Measurements from ENCODE around the gene FKBP1A.

The FKBP1A gene

DNA sequence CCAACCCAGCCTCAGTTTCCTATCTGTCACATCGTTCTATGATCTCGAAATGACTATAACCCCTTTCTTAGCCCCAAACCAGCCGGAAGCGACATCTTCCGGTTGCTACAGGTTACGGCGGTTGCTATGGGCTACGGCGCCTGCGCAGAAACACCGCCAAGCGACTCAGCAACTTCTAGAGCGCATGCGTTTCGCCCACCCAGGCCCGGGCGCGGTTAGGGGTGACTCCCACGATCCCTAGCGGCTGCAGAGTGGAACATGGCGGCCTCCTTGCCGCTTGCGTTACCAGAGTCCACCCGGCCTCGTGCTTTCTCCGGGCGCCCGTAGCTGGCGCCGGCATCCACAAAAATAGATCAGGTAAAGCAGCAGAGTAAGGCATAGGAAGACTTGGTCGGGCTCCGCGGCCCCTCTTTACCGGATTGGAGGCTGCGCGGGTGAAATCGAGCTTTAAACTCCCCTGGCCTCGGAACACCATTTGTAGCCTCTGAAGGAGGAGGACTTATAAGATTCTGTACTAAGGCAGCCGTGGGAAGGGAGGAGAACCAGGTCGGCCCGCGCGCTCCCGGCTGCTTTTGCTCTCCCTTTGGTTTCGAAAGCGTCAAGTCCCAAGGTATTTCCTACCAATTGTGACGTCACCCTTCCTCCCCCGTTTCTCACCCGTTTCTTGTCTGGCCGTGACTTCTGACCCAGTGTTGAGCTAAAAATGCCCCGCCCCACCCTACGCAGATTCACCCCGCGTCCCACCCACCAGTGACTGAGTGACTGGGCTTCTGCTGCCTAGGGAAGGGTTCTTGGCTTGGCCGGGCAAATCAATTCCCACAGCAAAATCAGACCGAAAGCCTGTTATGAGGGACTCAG lies 67.5 kb downstream of the FKBP1A start:
- TF ChIP-seq, protein P1, sequence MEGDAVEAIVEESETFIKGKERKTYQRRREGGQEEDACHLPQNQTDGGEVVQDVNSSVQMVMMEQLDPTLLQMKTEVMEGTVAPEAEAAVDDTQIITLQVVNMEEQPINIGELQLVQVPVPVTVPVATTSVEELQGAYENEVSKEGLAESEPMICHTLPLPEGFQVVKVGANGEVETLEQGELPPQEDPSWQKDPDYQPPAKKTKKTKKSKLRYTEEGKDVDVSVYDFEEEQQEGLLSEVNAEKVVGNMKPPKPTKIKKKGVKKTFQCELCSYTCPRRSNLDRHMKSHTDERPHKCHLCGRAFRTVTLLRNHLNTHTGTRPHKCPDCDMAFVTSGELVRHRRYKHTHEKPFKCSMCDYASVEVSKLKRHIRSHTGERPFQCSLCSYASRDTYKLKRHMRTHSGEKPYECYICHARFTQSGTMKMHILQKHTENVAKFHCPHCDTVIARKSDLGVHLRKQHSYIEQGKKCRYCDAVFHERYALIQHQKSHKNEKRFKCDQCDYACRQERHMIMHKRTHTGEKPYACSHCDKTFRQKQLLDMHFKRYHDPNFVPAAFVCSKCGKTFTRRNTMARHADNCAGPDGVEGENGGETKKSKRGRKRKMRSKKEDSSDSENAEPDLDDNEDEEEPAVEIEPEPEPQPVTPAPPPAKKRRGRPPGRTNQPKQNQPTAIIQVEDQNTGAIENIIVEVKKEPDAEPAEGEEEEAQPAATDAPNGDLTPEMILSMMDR (conservative IDR thresholded peaks at IDR 0.05; ENCODE audit: low read depth): no peak
- peak overlapping the region; percentile 90 for H3K27ac ChIP-seq
- DNase-seq (ENCODE audit: low spot score): peak; percentile 100
- POLR2A ChIA-PET (ENCODE audit: low non-redundant PET): interaction anchor here (0.5 to 1.3 kb wide), 5 partner anchors 9 to 115 kb away, joined by 3 to 7 read pairs (median 4); no protein-coding TSS in a partner anchor
- CTCF ChIA-PET: interaction anchor here (0.6 kb wide), 1 partner anchor 204 kb away, joined by 3 read pairs; no protein-coding TSS in a partner anchor

GRCh38 chr20:1324598-1325172 lies 68.2 kb downstream of the FKBP1A start:
- CTCF ChIA-PET: no interaction called here
- DNase-seq (ENCODE audit: low spot score): no peak
- POLR2A ChIA-PET (ENCODE audit: low non-redundant PET): interaction anchor here (0.5 to 0.9 kb wide), 3 partner anchors 10 to 47 kb away, joined by 3 to 7 read pairs (median 3); no protein-coding TSS in a partner anchor
- TF ChIP-seq, protein P1 (conservative IDR thresholded peaks at IDR 0.05; ENCODE audit: low read depth): no peak
- H3K27ac ChIP-seq: peak overlapping the region; percentile 90

DNA sequence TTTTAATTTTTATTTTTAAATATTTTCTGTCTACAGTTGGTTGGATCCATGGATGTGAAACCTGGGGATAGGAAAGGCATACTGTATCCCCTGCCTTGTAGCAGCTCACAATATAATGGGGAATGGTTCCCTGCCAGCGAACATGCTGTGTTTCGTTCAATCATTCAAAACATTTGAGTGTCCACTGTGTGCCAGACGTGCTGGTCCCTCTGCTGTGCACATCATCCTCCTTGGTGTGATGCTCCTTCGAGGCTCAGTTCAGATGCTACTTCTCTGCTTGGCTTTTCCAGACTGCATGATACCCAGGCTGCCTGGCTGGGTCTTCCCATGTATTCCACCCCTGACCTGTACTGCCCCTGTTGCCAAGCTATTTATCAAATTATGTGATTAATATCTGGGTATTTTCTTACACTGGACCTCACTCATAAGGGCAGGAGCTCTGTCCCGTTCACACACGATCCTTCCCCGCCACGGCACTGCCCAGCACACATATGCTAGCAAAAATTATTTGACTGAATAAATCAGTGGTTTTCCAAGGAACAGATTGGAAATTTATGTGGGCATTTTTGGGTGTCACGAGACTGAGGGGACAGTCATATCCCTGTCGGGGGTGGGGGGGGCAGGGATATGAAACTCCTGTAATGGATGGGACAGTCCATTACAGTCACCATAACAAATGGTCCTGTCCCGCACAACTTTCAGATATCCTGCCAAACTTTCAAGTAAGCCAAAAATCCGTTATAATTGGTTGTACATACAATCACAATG lies 68.8 kb downstream of the FKBP1A start:
- TF ChIP-seq, protein P1 (conservative IDR thresholded peaks at IDR 0.05; ENCODE audit: low read depth): no peak
- CTCF ChIA-PET: no interaction called here
- POLR2A ChIA-PET (ENCODE audit: low non-redundant PET): no interaction called here
- DNase-seq (ENCODE audit: low spot score): no peak
- H3K27ac ChIP-seq: peak overlapping the region; percentile 90; the same call in 1 of the 2 replicates

DNA sequence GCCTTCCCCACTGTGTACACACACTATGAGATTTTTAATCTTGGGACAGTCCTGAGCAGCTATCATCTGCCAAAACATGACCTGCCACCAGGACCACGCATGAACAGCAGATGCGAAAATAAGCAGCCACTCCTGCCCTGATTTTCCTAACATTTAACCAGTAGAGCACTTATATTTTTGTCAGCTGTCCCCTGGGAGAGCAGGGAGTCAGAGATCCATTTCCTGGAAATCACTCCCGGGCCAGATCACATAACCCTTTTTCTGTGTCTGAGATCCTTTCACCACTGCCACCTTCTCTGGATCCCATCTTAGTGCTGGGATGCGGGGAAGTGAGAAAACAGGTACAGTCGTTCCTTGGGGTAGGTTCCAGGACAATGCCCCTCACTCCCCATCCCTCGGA lies 69.6 kb downstream of the FKBP1A start:
- ChIA-PET CTCF (interaction anchor here (1.8 kb wide), 1 partner anchor 10 kb away, joined by 4 read pairs; no protein-coding TSS in a partner anchor), POLR2A (ENCODE audit: low non-redundant PET) (interaction anchor here (0.6 kb wide), 1 partner anchor 34 kb away, joined by 4 read pairs; no protein-coding TSS in a partner anchor)
- DNase-seq (ENCODE audit: low spot score): no peak
- H3K27ac ChIP-seq: peak overlapping the region; percentile 78
- TF ChIP-seq, protein P1 (conservative IDR thresholded peaks at IDR 0.05; ENCODE audit: low read depth): no peak

GRCh38 chr20:1322511-1323245 lies 70.2 kb downstream of the FKBP1A start:
- ChIA-PET POLR2A (ENCODE audit: low non-redundant PET) (interaction anchor here (0.6 kb wide), 1 partner anchor 33 kb away, joined by 4 read pairs; no protein-coding TSS in a partner anchor), CTCF (interaction anchor here (0.6 to 1.8 kb wide), 2 partner anchors 10 to 113 kb away, joined by 3 to 4 read pairs; no protein-coding TSS in a partner anchor)
- peak overlapping the region; percentile 78 for H3K27ac ChIP-seq
- TF ChIP-seq, protein P1 (conservative IDR thresholded peaks at IDR 0.05; ENCODE audit: low read depth): no peak
- peak; percentile 74 for DNase-seq (ENCODE audit: low spot score)
